Endothelial cell of umbilical vein (primary cell): ENCODE data around the gene INTS12.

Experiments used
- EZH2 ChIP-seq: IDR thresholded peaks from 2 replicates; pipeline ENCODE4 v1.6.1; 2012; ENCODE audit warnings: borderline replicate concordance, low read depth, mild to moderate bottlenecking, moderate library complexity, low read length, inconsistent platforms; ENCODE audit not compliant: severe bottlenecking
- FOS ChIP-seq: IDR thresholded peaks from 2 replicates; pipeline ENCODE4 v1.6.1; 2011; ENCODE audit warnings: mild to moderate bottlenecking, low read length, moderate library complexity, borderline replicate concordance; ENCODE audit not compliant: insufficient read depth
- GATA2 ChIP-seq: IDR thresholded peaks from 2 replicates; pipeline ENCODE4 v1.7.0; 2011; ENCODE audit warnings: low read depth, mild to moderate bottlenecking, moderate library complexity, mixed read lengths, low read length; ENCODE audit not compliant: insufficient read length, insufficient read depth
- JUN ChIP-seq: IDR thresholded peaks from 2 replicates; pipeline ENCODE4 v1.6.1; 2011; ENCODE audit warnings: borderline replicate concordance, low read depth; ENCODE audit not compliant: insufficient read length, insufficient read depth
- MYC ChIP-seq: IDR thresholded peaks from one replicate; pipeline ENCODE4 v1.6.1; 2011; ENCODE audit warnings: mild to moderate bottlenecking, low read depth, low read length
- POLR2A ChIP-seq: IDR thresholded peaks from 2 replicates; pipeline ENCODE4 v1.6.1; 2012; ENCODE audit warnings: low read depth, mild to moderate bottlenecking, control low read depth, low read length
- POLR2AphosphoS5 ChIP-seq: IDR thresholded peaks from 2 replicates; pipeline ENCODE4 v1.6.1; 2012; ENCODE audit warnings: low read depth, mild to moderate bottlenecking, control low read depth, low read length, moderate library complexity; ENCODE audit not compliant: insufficient read depth
- TF ChIP-seq, protein P1 (sequence below), 2 donors: IDR thresholded peaks; 1 replicate in 1 of 2; 2 replicates in 1 of 2; pipeline ENCODE4 v1.5.1; 2011; ENCODE audit warnings: low read length in 2 of 2, mild to moderate bottlenecking in 2 of 2, moderate library complexity in 2 of 2, control low read depth in 1 of 2, inconsistent platforms in 1 of 2, low read depth in 1 of 2; ENCODE audit not compliant: insufficient read depth in 1 of 2; ENCODE audit errors: extremely low read depth in 1 of 2
- TF ChIP-seq, protein P2 (sequence below): IDR thresholded peaks from 2 replicates; pipeline ENCODE4 v1.6.1; 2011; ENCODE audit not compliant: insufficient read depth, insufficient read length

DNA sequence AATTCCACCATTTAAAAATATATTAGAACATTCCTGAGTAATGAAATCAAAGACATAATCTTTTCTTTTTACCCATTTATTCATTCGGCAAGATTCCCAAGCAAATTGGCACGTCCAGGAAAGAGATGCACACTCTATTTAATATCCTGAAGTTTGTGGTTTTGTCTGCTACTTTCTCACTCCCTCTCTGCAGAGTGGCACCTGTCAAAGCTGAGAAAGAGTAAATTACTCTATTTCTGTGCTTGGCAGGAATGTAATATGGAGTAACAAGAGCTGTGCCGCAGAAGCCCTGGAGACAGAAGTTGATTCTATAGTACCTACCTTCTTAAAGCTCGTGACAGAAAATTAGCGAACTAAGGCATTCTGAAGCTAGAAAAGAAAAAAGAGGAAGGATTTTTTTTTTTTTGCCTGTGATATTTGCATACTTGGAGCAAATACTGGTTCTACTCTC is 5.6 kb upstream of the INTS12 start:
- TF ChIP-seq EZH2 (no peak), POLR2A (no peak), POLR2AphosphoS5 (no peak), JUN (no peak), GATA2 (no peak), MYC (no peak), FOS (no peak)
- TF ChIP-seq, protein P1, sequence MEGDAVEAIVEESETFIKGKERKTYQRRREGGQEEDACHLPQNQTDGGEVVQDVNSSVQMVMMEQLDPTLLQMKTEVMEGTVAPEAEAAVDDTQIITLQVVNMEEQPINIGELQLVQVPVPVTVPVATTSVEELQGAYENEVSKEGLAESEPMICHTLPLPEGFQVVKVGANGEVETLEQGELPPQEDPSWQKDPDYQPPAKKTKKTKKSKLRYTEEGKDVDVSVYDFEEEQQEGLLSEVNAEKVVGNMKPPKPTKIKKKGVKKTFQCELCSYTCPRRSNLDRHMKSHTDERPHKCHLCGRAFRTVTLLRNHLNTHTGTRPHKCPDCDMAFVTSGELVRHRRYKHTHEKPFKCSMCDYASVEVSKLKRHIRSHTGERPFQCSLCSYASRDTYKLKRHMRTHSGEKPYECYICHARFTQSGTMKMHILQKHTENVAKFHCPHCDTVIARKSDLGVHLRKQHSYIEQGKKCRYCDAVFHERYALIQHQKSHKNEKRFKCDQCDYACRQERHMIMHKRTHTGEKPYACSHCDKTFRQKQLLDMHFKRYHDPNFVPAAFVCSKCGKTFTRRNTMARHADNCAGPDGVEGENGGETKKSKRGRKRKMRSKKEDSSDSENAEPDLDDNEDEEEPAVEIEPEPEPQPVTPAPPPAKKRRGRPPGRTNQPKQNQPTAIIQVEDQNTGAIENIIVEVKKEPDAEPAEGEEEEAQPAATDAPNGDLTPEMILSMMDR (IDR thresholded peaks at IDR 0.05; ENCODE audit: extremely low read depth in 1 of 2, insufficient read depth in 1 of 2, low read depth in 1 of 2, low read length in 2 of 2) = no peak
- TF ChIP-seq, protein P2, sequence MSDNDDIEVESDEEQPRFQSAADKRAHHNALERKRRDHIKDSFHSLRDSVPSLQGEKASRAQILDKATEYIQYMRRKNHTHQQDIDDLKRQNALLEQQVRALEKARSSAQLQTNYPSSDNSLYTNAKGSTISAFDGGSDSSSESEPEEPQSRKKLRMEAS = no peak
